ENCODE measurements around the gene CADM1. TPM values are rescaled to one million over a fixed set of nuclear protein-coding genes. Genes with fewer than 3 reads are reported as not detected.

CADM1 gene
- polyA plus RNA-seq, 1 donor (not counting 4 experiments of a cell fraction or from before 2014, with no cell fraction given) = 9.5 TPM

- DNase-seq (ENCODE audit: low read depth, low spot score) (peak; percentile 48), FAIRE-seq (peak; percentile 92)
These were observed 351.1 kb downstream of the CADM1 start for GRCh38 chr11:115153135-115153534.

GRCh38 chr11:115151010-115151409, 353.2 kb downstream of the CADM1 start:
- no peak for DNase-seq (ENCODE audit: low read depth, low spot score)
- H3K9me3 ChIP-seq (ENCODE audit: control insufficient read depth, low read depth, low read length) = no peaks in the 10 kb centered on the region
- no peak overlapping the region for H3K27ac ChIP-seq (ENCODE audit: control insufficient read depth, insufficient read depth, low read length)
- no peak overlapping the region for H3K9ac ChIP-seq (ENCODE audit: control insufficient read depth, extremely low read depth, insufficient read depth, low read length)
- no peak overlapping the region for H2AFZ ChIP-seq (ENCODE audit: control insufficient read depth, low read length)
- peaks cover 12% of the 10 kb centered on the region for H3K4me1 ChIP-seq (ENCODE audit: control insufficient read depth, extremely low read depth, insufficient read depth, low read length)
- no peaks in the 10 kb centered on the region for H4K20me1 ChIP-seq (ENCODE audit: control insufficient read depth, extremely low read depth, insufficient read depth, low read length)
- no peaks in the 10 kb centered on the region for H3K79me2 ChIP-seq (ENCODE audit: control insufficient read depth, insufficient read depth, low read length)
- no peak overlapping the region for H3K4me3 ChIP-seq (ENCODE audit: control insufficient read depth in 2 of 3, extremely low read depth in 1 of 3, insufficient read depth in 2 of 3, low read depth in 1 of 3, low read length in 3 of 3)
- dilution Hi-C loops (cut with MboI; ENCODE audit: extremely low pct_ligation_motif_present, low sequenced_read_pairs) = no loop called here
- H3K4me2 ChIP-seq (ENCODE audit: control insufficient read depth, extremely low read depth, insufficient read depth, low read depth, low read length) = no peak overlapping the region
- H3K27me3 ChIP-seq (ENCODE audit: control insufficient read depth, extremely low read depth, insufficient read depth, low read length) = no peaks in the 10 kb centered on the region
- FAIRE-seq = no peak
- H3K36me3 ChIP-seq (ENCODE audit: control insufficient read depth in 2 of 2, extremely low read depth in 1 of 2, insufficient read depth in 2 of 2, low read length in 2 of 2) = no peaks in the 10 kb centered on the region
- no peak for TF ChIP-seq EZH2 (IDR thresholded peaks at IDR 0.05; ENCODE audit: low read length)
- TF ChIP-seq CTCF (optimal IDR thresholded peaks at IDR 0.05 in 1 of 3, IDR thresholded peaks at IDR 0.05 in 1 of 3, conservative IDR thresholded peaks at IDR 0.05 in 1 of 3; ENCODE audit: extremely low read depth in 1 of 3, insufficient read depth in 2 of 3, low read length in 3 of 3) = no peak
- H3K9me1 ChIP-seq (ENCODE audit: control insufficient read depth, extremely low read depth, insufficient read depth, low read length) = no peaks in the 10 kb centered on the region

More at GRCh38 chr11:115153135-115153534, 351.1 kb downstream of the CADM1 start:
- TF ChIP-seq CTCF (optimal IDR thresholded peaks at IDR 0.05 in 1 of 3, IDR thresholded peaks at IDR 0.05 in 1 of 3, conservative IDR thresholded peaks at IDR 0.05 in 1 of 3; ENCODE audit: extremely low read depth in 1 of 3, insufficient read depth in 2 of 3, low read length in 3 of 3) = no peak
- no peak for TF ChIP-seq EZH2 (IDR thresholded peaks at IDR 0.05; ENCODE audit: low read length)
- H3K79me2 ChIP-seq (ENCODE audit: control insufficient read depth, insufficient read depth, low read length) = no peaks in the 10 kb centered on the region
- no peaks in the 10 kb centered on the region for H3K9me1 ChIP-seq (ENCODE audit: control insufficient read depth, extremely low read depth, insufficient read depth, low read length)
- peak overlapping the region; percentile 40 for H3K4me2 ChIP-seq (ENCODE audit: control insufficient read depth, extremely low read depth, insufficient read depth, low read depth, low read length)
- peak overlapping the region; percentile 73 for H3K27ac ChIP-seq (ENCODE audit: control insufficient read depth, insufficient read depth, low read length)
- no peaks in the 10 kb centered on the region for H4K20me1 ChIP-seq (ENCODE audit: control insufficient read depth, extremely low read depth, insufficient read depth, low read length)
- peaks cover 12% of the 10 kb centered on the region for H3K4me1 ChIP-seq (ENCODE audit: control insufficient read depth, extremely low read depth, insufficient read depth, low read length)
- H3K4me3 ChIP-seq (ENCODE audit: control insufficient read depth in 2 of 3, extremely low read depth in 1 of 3, insufficient read depth in 2 of 3, low read depth in 1 of 3, low read length in 3 of 3) = no peak overlapping the region
- dilution Hi-C loops (cut with MboI; ENCODE audit: extremely low pct_ligation_motif_present, low sequenced_read_pairs) = no loop called here
- no peaks in the 10 kb centered on the region for H3K27me3 ChIP-seq (ENCODE audit: control insufficient read depth, extremely low read depth, insufficient read depth, low read length)
- no peak overlapping the region for H3K9ac ChIP-seq (ENCODE audit: control insufficient read depth, extremely low read depth, insufficient read depth, low read length)
- no peak overlapping the region for H2AFZ ChIP-seq (ENCODE audit: control insufficient read depth, low read length)
- H3K36me3 ChIP-seq (ENCODE audit: control insufficient read depth in 2 of 2, extremely low read depth in 1 of 2, insufficient read depth in 2 of 2, low read length in 2 of 2) = no peaks in the 10 kb centered on the region
- no peaks in the 10 kb centered on the region for H3K9me3 ChIP-seq (ENCODE audit: control insufficient read depth, low read depth, low read length)

All from keratinocyte (primary cell).